ENCODE measurements around the gene PDE6G.

GRCh38 chr17:81683208-81683583, 26.9 kb upstream of the PDE6G start:
- TF ChIP-seq CTCF (conservative IDR thresholded peaks at IDR 0.05 in 1 of 2, IDR thresholded peaks at IDR 0.05 in 1 of 2; ENCODE audit: extremely low read depth in 1 of 2, insufficient read depth in 1 of 2, low read depth in 1 of 2, low read length in 2 of 2) (no peak), EZH2 (IDR thresholded peaks at IDR 0.05; ENCODE audit: borderline replicate concordance, low read length) (no peak)

Measured in mammary epithelial cell (primary cell).